HG02938 (cell line): ENCODE measurements around the gene ELK4.
A peak's percentile ranks its signal among the peaks of the same experiment; 100 is the strongest.

Experiments
- ATAC-seq: cut with Tn5 transposase; IDR thresholded peaks from one replicate; pipeline ENCODE4 v1.9.1; 2021; ENCODE audit warnings: mild to moderate bottlenecking, moderate library complexity; ENCODE audit not compliant: unreplicated experiment

ELK4 gene

GRCh38 chr1:205631010-205631767 lies 622 bp downstream of the ELK4 start:
- ATAC-seq = peak; percentile 60

GRCh38 chr1:205630651-205631009 lies 1.2 kb downstream of the ELK4 start:
- no peak for ATAC-seq

GRCh38 chr1:205630241-205630640 lies 1.6 kb downstream of the ELK4 start:
- ATAC-seq = no peak

- ATAC-seq = no peak
These were observed 2.1 kb downstream of the ELK4 start for GRCh38 chr1:205629751-205630150.

- ATAC-seq = no peak
These were observed 3.9 kb downstream of the ELK4 start for GRCh38 chr1:205627956-205628355.

- no peak for ATAC-seq
These were observed 5.6 kb downstream of the ELK4 start for GRCh38 chr1:205626216-205626615.

- no peak for ATAC-seq
These were observed 8.2 kb downstream of the ELK4 start for GRCh38 chr1:205623646-205624045.

- ATAC-seq = no peak
These were observed 11.5 kb downstream of the ELK4 start for GRCh38 chr1:205620269-205620668.

- no peak for ATAC-seq
These were observed 12.4 kb downstream of the ELK4 start for GRCh38 chr1:205619376-205619775.

- peak; percentile 59 for ATAC-seq
These were observed 15.1 kb downstream of the ELK4 start for GRCh38 chr1:205616563-205617293.

GRCh38 chr1:205615789-205616188 lies 16.0 kb downstream of the ELK4 start:
- no peak for ATAC-seq

- no peak for ATAC-seq
These were observed 17.9 kb downstream of the ELK4 start for GRCh38 chr1:205613854-205614412.

- no peak for ATAC-seq
These were observed 19.3 kb downstream of the ELK4 start for GRCh38 chr1:205612556-205612955.

GRCh38 chr1:205612104-205612503 lies 19.7 kb downstream of the ELK4 start:
- ATAC-seq = no peak

GRCh38 chr1:205610901-205611466 lies 20.8 kb downstream of the ELK4 start:
- no peak for ATAC-seq

- no peak for ATAC-seq
These were observed 21.8 kb downstream of the ELK4 start for GRCh38 chr1:205610036-205610435.

- ATAC-seq = no peak
These were observed 26.8 kb downstream of the ELK4 start for GRCh38 chr1:205604825-205605505.

GRCh38 chr1:205604059-205604458 lies 27.8 kb downstream of the ELK4 start:
- no peak for ATAC-seq

GRCh38 chr1:205601205-205601604 lies 30.6 kb downstream of the ELK4 start:
- no peak for ATAC-seq

GRCh38 chr1:205600085-205600484 lies 31.7 kb downstream of the ELK4 start:
- no peak for ATAC-seq

- no peak for ATAC-seq
These were observed 32.2 kb downstream of the ELK4 start for GRCh38 chr1:205599669-205600042.
